Mucosa of rectum (tissue), 2 donors: ENCODE results near the gene RAD51B.

ENCODE experiments used
- H3K27ac ChIP-seq, 2 donors: one replicate each; pipeline ENCODE4 v1.7.0; 2013; ENCODE audit warnings: inconsistent platforms in 2 of 2, low read depth in 2 of 2, low read length in 2 of 2
- H3K27me3 ChIP-seq, 2 donors: one replicate each; pipeline ENCODE4 v1.7.0; 2013; ENCODE audit warnings: low read length in 2 of 2; ENCODE audit not compliant: control insufficient read depth in 2 of 2, insufficient read depth in 2 of 2
- H3K36me3 ChIP-seq, 2 donors: one replicate each; pipeline ENCODE4 v1.7.0; 2013; ENCODE audit warnings: low read length in 2 of 2; ENCODE audit not compliant: control insufficient read depth in 2 of 2, insufficient read depth in 2 of 2
- H3K4me1 ChIP-seq, 2 donors: one replicate each; pipeline ENCODE4 v1.7.0; 2013; ENCODE audit warnings: low read length in 2 of 2, mild to moderate bottlenecking in 1 of 2; ENCODE audit not compliant: control insufficient read depth in 2 of 2, insufficient read depth in 2 of 2
- H3K4me3 ChIP-seq, 2 donors: one replicate each; pipeline ENCODE4 v1.7.0; 2013; ENCODE audit warnings: low read length in 2 of 2
- H3K9ac ChIP-seq, 2 donors: one replicate each; pipeline ENCODE4 v1.7.0; 2013; ENCODE audit warnings: low read length in 2 of 2, low read depth in 1 of 2, mild to moderate bottlenecking in 1 of 2
- H3K9me3 ChIP-seq, 2 donors: one replicate each; pipeline ENCODE4 v1.7.0; 2013; ENCODE audit warnings: low read length in 2 of 2; ENCODE audit not compliant: control insufficient read depth in 2 of 2
- donor health status: healthy.
- donor health status: Normal muscosa, but diverticular disease.

The RAD51B gene

DNA sequence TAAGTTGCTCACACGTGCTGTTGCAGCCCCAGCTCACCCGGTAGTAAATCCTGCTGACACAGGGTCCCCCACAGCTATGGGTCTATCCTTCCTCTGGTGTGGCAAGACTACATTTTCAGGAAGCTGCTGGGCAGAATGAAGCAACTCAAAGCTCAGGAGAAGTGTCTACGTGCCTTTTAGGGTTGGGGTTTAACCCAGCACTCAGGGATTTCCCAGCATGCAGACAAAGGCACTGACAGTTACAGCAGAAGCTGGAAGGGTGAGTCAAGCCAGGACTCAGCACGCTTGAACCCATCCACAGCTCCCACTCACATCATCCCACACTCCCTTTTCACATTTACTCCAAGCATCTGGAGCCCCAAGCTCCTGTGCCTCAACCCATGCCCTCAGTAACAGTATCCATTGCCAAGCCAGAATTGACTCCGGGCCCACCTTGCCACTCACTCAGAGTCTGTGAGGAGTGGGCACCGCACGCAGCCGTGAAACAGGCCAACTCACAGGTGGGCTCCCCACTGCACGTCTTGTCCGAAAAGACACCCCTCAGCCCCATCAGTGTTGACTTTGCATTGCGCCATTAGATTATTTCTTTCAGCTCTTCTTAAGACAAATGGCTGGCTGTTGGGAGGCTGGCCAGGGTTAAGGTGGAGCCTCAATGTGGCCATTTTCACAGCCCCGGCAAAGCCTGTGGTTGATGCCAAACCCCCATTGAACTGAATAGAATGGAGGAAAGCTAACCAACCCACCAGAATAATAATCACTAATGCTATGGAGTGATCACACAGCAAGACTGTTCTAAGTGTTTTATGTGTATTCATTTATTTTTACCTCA lies 913.7 kb downstream of the RAD51B start:
- no peak overlapping the region for H3K9ac ChIP-seq

DNA sequence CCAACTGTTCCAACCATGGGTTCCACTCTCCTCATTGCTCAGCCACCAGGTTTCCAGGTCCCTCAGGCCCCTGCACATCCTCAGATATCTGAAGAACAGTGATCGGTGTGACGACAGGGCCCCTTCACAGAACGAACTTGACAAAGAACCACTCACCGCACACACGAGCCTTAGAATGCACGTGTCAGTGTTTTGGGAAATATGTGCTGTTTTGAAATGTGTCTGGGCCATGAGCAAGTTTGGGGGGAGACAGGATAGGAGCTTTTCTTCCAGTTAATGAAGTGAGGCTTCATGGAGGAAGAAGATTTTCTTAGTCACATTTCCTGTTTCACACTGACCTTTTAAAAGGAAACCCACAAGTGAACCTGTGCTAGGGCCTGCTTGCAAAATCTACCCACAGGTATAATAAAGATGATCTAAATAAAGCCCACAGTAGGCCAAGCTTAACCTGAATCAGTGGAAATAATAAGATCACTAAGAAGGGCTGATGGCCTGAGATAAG lies 914.7 kb downstream of the RAD51B start:
- H3K4me1 ChIP-seq = peaks cover 4 to 9% of the 10 kb centered on the region in 2 donors
- no peaks in the 10 kb centered on the region for H3K27me3 ChIP-seq
- no peak overlapping the region for H3K9ac ChIP-seq
- H3K4me3 ChIP-seq = no peak overlapping the region
- H3K36me3 ChIP-seq = no peaks in the 10 kb centered on the region
- no peaks in the 10 kb centered on the region for H3K9me3 ChIP-seq
- H3K27ac ChIP-seq = no peak overlapping the region

More for the DNA sequence above, 913.7 kb downstream of the RAD51B start:
- Histone ChIP-seq H3K4me1 (peaks cover 9 to 10% of the 10 kb centered on the region in 2 donors), H3K9me3 (no peaks in the 10 kb centered on the region), H3K27me3 (no peaks in the 10 kb centered on the region), H3K36me3 (no peaks in the 10 kb centered on the region), H3K27ac (no peak overlapping the region), H3K4me3 (no peak overlapping the region)

DNA sequence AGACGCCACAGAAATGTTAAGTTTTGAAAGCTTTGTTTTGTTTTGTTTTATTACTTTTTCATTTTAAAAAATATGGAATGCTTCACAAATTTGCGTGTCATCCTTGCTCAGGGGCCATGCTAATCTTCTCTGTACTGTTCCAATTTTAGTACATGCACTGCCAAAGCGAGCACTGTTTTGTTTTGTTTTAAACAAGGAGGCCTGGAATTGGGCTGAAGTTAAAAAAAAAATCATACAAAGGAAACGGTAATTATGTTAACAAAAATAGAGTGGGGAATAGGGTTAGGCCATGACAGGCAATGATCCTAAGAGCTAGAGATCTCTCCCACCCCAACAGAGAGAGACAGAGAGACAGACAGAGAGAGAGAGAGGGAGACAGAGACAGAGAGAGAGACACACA lies 916.3 kb downstream of the RAD51B start:
- no peaks in the 10 kb centered on the region for H3K36me3 ChIP-seq
- H3K4me1 ChIP-seq = peaks cover 0 to 6% of the 10 kb centered on the region in 2 donors
- peak overlapping the region; percentile 30 to 49 for H3K27ac ChIP-seq
- H3K27me3 ChIP-seq = no peaks in the 10 kb centered on the region
- H3K4me3 ChIP-seq = no peak overlapping the region
- no peaks in the 10 kb centered on the region for H3K9me3 ChIP-seq
- no peak overlapping the region for H3K9ac ChIP-seq

DNA sequence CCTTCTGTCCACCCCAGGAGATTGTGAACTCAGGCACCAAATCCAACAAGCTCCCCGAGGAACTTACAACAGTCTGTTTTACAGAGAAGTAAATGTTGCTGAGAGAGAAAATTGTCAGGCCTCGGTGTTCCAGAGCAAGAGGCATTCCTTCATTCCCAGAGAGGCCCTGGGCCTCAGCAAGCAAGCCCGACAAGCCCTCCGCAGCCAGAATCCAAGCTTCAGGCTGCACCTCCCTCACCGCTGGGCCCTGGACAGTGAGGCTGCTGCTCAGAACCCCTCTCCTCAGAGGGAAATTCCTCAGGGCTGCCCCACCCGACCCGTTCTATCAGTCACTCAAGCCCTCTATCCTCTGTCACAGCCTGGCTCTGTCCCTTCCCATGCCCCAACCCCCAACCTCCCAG lies 916.9 kb downstream of the RAD51B start:
- Histone ChIP-seq H3K27me3 (no peaks in the 10 kb centered on the region), H3K27ac (peak overlapping the region; percentile 30 to 49), H3K36me3 (no peaks in the 10 kb centered on the region), H3K9me3 (no peaks in the 10 kb centered on the region), H3K9ac (no peak overlapping the region), H3K4me3 (no peak overlapping the region), H3K4me1 (peaks cover 0 to 6% of the 10 kb centered on the region in 2 donors)

DNA sequence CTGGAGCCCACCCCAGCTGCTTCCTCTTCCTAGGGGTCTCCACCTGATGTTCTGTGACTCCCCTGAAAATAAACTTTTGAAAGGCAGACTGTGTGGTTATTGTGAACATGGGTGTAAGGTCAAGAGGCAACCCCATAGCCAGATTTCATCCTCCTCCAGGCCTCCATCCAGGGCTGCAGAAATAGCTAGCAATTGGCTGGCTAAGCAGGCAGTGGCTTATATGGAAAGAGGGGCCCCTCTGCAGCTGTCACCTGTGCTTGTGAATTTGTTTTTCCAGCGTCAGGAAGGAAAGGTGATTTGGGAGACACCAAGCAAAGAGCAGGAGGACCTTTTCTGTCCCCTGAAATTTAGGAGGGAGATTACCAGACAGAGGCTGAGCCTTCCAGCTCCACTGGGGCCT lies 917.5 kb downstream of the RAD51B start:
- H3K36me3 ChIP-seq = no peaks in the 10 kb centered on the region
- H3K4me3 ChIP-seq = no peak overlapping the region
- no peaks in the 10 kb centered on the region for H3K27me3 ChIP-seq
- peaks cover 0 to 6% of the 10 kb centered on the region in 2 donors for H3K4me1 ChIP-seq
- H3K9ac ChIP-seq = no peak overlapping the region
- no peak overlapping the region for H3K27ac ChIP-seq
- no peaks in the 10 kb centered on the region for H3K9me3 ChIP-seq

DNA sequence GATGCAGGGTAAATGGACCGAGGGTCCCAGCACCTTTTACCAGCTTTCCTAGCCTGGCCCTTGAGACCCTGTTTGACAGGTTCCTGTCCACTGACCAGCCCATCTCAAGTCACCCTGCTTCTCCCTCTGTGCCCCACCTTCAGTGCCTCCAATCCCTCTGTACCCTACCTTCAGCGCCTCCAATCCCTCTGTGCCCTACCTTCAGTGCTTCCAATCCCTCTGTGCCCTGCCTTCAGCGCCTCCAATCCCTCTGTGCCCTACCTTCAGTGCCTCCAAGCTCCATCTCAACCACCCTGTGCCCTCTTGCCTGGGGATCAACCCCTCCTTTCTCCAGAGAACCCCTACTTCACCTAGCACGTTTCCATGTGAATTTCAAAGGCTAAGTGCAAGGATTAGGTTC lies 919.0 kb downstream of the RAD51B start:
- Histone ChIP-seq H3K27ac (no peak overlapping the region), H3K9me3 (no peaks in the 10 kb centered on the region), H3K4me1 (peaks cover 0 to 6% of the 10 kb centered on the region in 2 donors), H3K27me3 (no peaks in the 10 kb centered on the region), H3K36me3 (no peaks in the 10 kb centered on the region), H3K9ac (no peak overlapping the region), H3K4me3 (no peak overlapping the region)

DNA sequence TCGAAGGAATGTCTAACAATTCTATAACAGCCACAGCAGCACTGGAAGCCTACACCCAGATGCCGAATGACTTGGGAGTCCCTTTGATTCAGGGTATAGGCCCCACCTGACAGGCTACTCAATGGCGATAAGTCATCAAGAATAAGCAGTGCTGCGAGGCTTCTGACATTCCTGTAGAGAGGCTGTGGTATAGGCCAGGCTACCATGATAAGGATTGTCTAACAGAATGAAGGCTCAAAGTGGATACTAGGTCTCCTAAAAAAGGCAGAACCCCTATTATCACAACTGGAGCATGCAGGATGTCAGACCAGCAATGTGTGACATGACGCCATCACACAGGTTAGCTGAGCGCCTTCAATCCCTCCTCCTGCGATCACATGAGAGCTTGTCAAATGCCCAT lies 920.1 kb downstream of the RAD51B start:
- H3K27ac ChIP-seq = no peak overlapping the region
- H3K4me1 ChIP-seq = peaks cover 0 to 3% of the 10 kb centered on the region in 2 donors
- H3K4me3 ChIP-seq = no peak overlapping the region
- H3K9ac ChIP-seq = no peak overlapping the region
- H3K36me3 ChIP-seq = no peaks in the 10 kb centered on the region
- H3K9me3 ChIP-seq = no peaks in the 10 kb centered on the region
- H3K27me3 ChIP-seq = no peaks in the 10 kb centered on the region

DNA sequence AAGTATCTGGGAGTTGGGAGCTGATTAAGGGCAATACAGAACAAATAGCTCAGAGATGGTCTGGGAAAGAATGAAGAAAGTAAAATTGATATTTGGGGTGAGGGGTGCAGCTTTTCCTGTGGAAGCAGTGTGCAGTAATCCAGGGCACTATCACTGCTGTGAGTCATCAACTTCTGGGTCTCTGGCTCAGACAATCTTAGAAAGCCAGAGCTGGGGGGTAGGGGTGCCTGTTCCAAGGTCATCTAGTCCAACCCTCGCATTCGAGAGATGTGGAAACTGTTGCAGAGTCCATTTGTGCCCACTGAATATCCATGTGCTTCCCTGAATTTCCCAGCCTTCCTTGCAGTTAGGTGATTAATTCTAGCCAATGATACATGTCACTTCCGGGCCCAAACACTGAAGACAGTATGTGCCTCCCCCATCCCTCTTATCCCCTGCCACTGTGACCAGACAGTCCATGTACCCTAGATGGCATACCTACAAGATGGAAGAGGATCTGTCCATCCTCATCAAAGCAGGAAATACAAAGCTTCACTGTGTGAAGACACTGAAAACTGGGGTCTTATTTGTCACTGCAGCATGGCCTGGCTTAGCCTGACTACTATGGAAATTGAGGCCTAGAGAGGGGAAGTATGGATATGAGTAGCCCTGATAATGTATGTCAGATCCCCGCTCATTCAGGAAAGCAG lies 921.4 kb downstream of the RAD51B start:
- H3K9me3 ChIP-seq = no peaks in the 10 kb centered on the region
- H3K36me3 ChIP-seq = no peaks in the 10 kb centered on the region
- no peak overlapping the region for H3K4me3 ChIP-seq
- H3K4me1 ChIP-seq = no peaks in the 10 kb centered on the region
- H3K27ac ChIP-seq = no peak overlapping the region
- H3K27me3 ChIP-seq = no peaks in the 10 kb centered on the region
- H3K9ac ChIP-seq = no peak overlapping the region

DNA sequence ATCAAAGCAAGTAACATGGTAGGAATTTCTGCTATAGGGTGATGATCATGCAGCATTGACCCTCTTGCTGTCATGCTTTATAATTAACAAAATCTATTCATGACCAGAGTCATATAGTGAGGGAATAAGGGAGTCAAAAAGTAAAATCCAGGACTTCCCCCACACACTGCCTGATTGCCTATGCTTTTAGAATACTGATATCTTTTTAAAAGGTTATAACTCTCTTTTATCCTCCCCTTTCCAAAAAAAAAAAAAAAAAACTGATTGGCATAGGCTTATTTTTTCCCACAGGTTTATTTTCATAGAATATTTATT lies 921.9 kb downstream of the RAD51B start:
- H3K4me3 ChIP-seq = no peak overlapping the region
- H3K9me3 ChIP-seq = no peaks in the 10 kb centered on the region
- H3K36me3 ChIP-seq = no peaks in the 10 kb centered on the region
- H3K27ac ChIP-seq = no peak overlapping the region
- no peaks in the 10 kb centered on the region for H3K4me1 ChIP-seq
- H3K9ac ChIP-seq = no peak overlapping the region
- no peaks in the 10 kb centered on the region for H3K27me3 ChIP-seq

DNA sequence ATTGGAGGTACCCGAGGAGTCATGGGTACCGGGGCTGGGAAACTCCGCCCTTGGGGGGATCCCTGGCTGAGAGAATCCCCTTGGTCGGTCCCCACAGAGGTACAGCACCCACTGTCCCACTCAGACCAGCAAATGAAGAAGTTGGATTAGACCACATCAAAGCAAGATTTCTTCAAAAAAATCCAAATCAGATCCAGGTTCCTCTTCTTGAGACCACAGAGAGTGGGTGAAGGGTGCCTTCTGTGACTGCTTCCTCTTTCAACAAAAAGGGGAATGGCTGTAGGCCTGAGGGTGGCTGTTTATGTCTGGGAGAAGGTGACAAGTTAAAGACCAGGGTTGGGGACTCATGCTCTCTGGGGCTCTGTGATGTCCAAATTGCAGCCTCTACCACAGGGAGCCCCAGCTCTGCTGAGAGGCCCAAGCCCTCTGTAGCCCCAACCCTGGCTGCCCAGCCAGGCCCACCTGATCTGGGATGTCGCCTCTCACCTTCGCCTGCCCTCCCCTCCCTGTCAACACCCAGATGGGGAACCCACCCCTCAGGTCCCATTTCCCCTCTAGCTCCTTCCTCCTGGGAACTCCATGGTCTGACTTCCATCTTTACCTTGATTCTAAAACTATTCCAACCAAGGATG lies 922.4 kb downstream of the RAD51B start:
- H3K9me3 ChIP-seq = no peaks in the 10 kb centered on the region
- H3K36me3 ChIP-seq = no peaks in the 10 kb centered on the region
- no peak overlapping the region for H3K27ac ChIP-seq
- H3K4me3 ChIP-seq = no peak overlapping the region
- no peaks in the 10 kb centered on the region for H3K4me1 ChIP-seq
- H3K27me3 ChIP-seq = no peaks in the 10 kb centered on the region
- no peak overlapping the region for H3K9ac ChIP-seq
